ENCODE measurements around the gene HOXA2. TPM values are rescaled to one million over a fixed set of nuclear protein-coding genes. Genes with fewer than 3 reads are reported as not detected.
A peak's percentile ranks its signal among the peaks of the same experiment; 100 is the strongest.

Gene HOXA2
- total and polyA plus RNA-seq, 8 donors, result 0.89 to 3.7 (median 1.2) TPM; not detected in 1

DNA sequence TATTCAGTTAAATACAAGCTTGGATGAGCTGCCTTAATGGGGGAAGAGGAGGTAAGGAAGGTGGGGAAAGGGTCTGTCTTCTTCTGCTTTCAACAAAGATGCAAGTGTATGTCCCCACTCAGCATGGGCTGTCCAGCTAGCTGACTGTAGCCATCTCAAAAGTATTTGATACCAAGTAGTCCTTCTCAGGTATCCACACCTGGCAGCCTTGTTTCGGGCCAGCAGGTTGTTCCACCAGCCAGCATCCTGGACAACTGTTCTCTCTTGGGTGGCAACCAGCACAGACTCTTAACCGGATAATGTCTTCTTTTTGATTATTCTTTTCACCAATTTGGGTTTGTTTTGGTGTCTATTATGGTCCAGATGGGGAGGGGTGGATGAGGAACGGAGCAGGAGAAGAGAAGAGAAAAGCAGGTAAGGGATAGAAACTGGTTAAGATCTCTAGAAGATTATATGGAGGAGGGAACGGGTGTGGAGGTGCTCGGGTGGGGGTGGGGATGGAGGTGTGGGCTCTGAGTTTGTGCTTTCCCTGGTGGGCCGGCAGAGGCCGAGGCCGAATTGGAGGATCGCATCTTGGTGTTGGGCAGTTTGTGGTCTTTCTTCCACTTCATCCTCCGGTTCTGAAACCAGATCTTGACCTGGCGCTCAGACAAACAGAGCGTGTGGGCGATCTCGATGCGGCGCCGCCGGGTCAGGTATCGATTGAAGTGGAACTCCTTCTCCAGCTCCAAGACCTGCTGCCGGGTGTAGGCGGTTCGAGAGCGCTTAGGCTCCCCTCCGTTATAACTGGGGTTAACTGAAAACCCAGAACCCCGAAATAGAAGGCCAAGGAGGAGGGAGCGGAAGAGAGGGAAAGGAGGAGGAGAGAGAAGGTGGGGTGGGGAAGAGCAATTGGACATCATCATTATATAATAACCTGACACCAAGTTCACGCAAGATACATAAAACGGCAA lies 26.6 kb upstream of the HOXA2 start:
- Histone ChIP-seq H3K27ac (peak overlapping the region; percentile 26 to 99 (median 83)), H3K27me3 (peaks cover 0 to 94% (median 51%) of the 10 kb centered on the region in 3 donors), H3K9me3 (no peaks in the 10 kb centered on the region), H3K4me3 (peak overlapping the region; percentile 58 to 70 (median 68)), H3K36me3 (no peaks in the 10 kb centered on the region), H3K4me1 (peaks cover 3 to 81% (median 36%) of the 10 kb centered on the region in 4 donors)
- no peak for DNase-seq
- TF ChIP-seq POLR2AphosphoS5 (IDR thresholded peaks at IDR 0.05), result no peak
- TF ChIP-seq, protein P1, sequence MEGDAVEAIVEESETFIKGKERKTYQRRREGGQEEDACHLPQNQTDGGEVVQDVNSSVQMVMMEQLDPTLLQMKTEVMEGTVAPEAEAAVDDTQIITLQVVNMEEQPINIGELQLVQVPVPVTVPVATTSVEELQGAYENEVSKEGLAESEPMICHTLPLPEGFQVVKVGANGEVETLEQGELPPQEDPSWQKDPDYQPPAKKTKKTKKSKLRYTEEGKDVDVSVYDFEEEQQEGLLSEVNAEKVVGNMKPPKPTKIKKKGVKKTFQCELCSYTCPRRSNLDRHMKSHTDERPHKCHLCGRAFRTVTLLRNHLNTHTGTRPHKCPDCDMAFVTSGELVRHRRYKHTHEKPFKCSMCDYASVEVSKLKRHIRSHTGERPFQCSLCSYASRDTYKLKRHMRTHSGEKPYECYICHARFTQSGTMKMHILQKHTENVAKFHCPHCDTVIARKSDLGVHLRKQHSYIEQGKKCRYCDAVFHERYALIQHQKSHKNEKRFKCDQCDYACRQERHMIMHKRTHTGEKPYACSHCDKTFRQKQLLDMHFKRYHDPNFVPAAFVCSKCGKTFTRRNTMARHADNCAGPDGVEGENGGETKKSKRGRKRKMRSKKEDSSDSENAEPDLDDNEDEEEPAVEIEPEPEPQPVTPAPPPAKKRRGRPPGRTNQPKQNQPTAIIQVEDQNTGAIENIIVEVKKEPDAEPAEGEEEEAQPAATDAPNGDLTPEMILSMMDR (IDR thresholded peaks at IDR 0.05), result no peak
- WGBS, 5 donors, result 53 to 73% (median 60%) methylated on average over 27 to 28 of the region's 28 CpGs
- intact Hi-C loops (cut with DNase I; ENCODE audit: low total_unique reads), result no loop called here

DNA sequence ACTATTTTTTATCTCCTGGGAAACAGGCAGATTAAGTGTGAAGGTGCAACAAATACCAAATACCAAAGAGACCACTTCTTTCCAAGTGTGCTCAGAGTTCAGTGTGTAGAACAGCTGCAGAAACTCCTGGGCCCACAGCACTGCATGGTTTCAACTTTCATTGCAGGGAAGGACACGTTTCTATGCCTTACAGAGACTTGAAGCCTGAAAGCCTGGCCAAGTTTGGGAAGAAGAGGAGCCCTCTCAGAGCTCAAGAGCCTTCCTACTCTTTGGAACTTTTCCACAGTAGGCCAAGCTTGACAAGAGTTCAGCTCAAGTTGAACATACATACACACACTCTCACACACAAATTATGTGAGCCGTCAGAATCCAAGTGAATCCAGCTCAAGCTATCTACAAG lies 25.6 kb upstream of the HOXA2 start:
- intact Hi-C loops (cut with DNase I; ENCODE audit: low total_unique reads), result no loop called here
- DNase-seq, result peak in 1 of 2 donors; percentile 86
- Histone ChIP-seq H3K27me3 (peaks cover 0 to 94% (median 56%) of the 10 kb centered on the region in 3 donors), H3K27ac (peak overlapping the region in 3 of 5 donors; percentile 83 to 99 (median 96)), H3K4me3 (no peak overlapping the region), H3K4me1 (peaks cover 0 to 81% (median 33%) of the 10 kb centered on the region in 4 donors), H3K9me3 (no peaks in the 10 kb centered on the region), H3K36me3 (no peaks in the 10 kb centered on the region)
- WGBS, 5 donors, result 42 to 61% (median 55%) methylated on average over 2 of the region's 2 CpGs
- no peak for TF ChIP-seq POLR2AphosphoS5 (IDR thresholded peaks at IDR 0.05)

DNA sequence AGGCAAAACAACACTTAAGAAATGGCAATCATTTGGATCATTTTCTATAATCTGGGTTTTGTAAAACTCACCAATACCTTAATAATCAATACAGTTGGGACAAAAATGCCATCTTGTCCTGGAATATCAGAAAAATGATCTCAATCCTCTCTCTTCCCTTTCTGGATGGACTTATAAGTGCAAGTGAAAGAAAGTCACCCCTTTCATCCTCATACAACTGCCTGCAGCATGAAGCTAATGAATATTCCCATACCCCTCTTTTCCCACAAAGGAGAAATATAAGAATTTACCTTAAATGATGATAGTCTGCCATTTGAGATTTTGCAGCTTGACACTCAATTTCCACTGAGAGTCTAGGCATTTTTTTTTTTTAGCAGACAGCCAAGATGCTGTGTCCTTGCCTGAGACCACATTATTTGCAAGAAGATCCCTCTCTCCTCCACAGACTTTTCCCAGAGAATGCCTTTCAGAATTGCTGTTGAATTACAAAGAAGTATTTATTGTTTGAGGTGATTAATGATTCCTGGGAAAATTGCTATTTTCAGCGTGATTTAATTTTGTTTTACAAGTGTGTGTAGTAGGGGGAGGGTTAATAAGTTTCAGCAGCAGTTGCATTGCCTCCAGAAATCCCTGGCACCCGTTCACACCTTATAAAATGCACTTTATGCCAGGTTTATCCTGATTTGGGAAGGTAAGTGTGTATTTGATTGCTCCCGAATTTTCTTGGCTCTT lies 24.3 kb upstream of the HOXA2 start:
- Histone ChIP-seq H3K27ac (peak overlapping the region in 4 of 5 donors; percentile 23 to 99 (median 95)), H3K9me3 (no peaks in the 10 kb centered on the region), H3K4me3 (no peak overlapping the region), H3K36me3 (no peaks in the 10 kb centered on the region), H3K27me3 (peaks cover 0 to 94% (median 68%) of the 10 kb centered on the region in 3 donors), H3K4me1 (peaks cover 7 to 81% (median 38%) of the 10 kb centered on the region in 4 donors)
- DNase-seq, result no peak
- intact Hi-C loops (cut with DNase I; ENCODE audit: low total_unique reads), result no loop called here
- 33 to 65% (median 56%) methylated on average over 3 of the region's 3 CpGs for WGBS, 5 donors
- TF ChIP-seq POLR2A (IDR thresholded peaks at IDR 0.05) (no peak), POLR2AphosphoS5 (IDR thresholded peaks at IDR 0.05) (no peak), EP300 (IDR thresholded peaks at IDR 0.05) (no peak)
- TF ChIP-seq, protein P1 (IDR thresholded peaks at IDR 0.05), result no peak

DNA sequence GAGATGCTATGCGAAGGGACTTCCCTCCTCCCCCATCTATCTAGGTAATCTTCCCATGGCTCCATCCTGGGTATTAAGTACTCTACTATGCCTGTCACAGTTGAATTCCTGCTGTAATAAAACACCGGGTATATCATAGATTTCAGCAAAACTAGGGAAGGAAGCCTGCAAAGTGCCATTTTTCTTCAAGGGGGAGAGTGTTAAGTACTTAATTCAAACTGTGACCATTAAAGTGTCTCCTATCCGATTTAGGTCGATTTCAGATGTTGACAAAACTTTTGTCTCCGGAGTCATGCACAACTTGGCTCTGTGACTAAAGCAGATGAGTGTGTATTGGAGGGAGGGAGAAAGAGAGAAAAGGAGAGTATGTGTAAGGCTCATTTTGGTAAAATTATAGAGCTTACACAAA lies 23.5 kb upstream of the HOXA2 start:
- H3K27ac ChIP-seq, result peak overlapping the region in 4 of 5 donors; percentile 92 to 99 (median 95)

More for the DNA sequence above, 23.5 kb upstream of the HOXA2 start:
- Histone ChIP-seq H3K9me3 (no peaks in the 10 kb centered on the region), H3K4me3 (no peak overlapping the region), H3K36me3 (no peaks in the 10 kb centered on the region), H3K27me3 (peaks cover 0 to 89% (median 61%) of the 10 kb centered on the region in 3 donors), H3K4me1 (peaks cover 8 to 79% (median 39%) of the 10 kb centered on the region in 4 donors)
- 44 to 67% (median 54%) methylated on average over 5 of the region's 5 CpGs for WGBS, 5 donors
- intact Hi-C loops (cut with DNase I; ENCODE audit: low total_unique reads), result no loop called here
- TF ChIP-seq POLR2A (IDR thresholded peaks at IDR 0.05), result no peak
- no peak for TF ChIP-seq EP300 (IDR thresholded peaks at IDR 0.05)
- TF ChIP-seq, protein P1 (IDR thresholded peaks at IDR 0.05), result no peak
- no peak for TF ChIP-seq POLR2AphosphoS5 (IDR thresholded peaks at IDR 0.05)
- DNase-seq, result no peak

Data from stomach (tissue), 9 donors.